Central memory CD8-positive, alpha-beta T cell (primary cell): ENCODE measurements around the gene GABRG3.

Source experiments
- ATAC-seq: fragments of 150-1000 bp; cut with Tn5 transposase; replicated peaks from 2 replicates; pipeline ENCODE4 v1.10.0; 2022; ENCODE audit warnings: mild to moderate bottlenecking, moderate FRiP score, moderate number of reproducible peaks; ENCODE audit not compliant: poor library complexity, severe bottlenecking; ENCODE audit errors: extremely low read depth
- DNase-seq, 2 donors: peaks; one replicate each; pipeline ENCODE4 v3.0.0; 2021; ENCODE audit warnings: low spot score in 2 of 2
- H3K27ac Mint-ChIP-seq: one replicate; pipeline ENCODE4 v1.8.0; 2022; ENCODE audit warnings: low read depth, mild to moderate bottlenecking, moderate library complexity, mixed read lengths
- H3K27me3 Mint-ChIP-seq: one replicate; pipeline ENCODE4 v1.8.0; 2022; ENCODE audit warnings: mixed read lengths
- H3K36me3 Mint-ChIP-seq: one replicate; pipeline ENCODE4 v1.8.0; 2022; ENCODE audit warnings: mild to moderate bottlenecking, moderate library complexity, mixed read lengths; ENCODE audit not compliant: insufficient read depth
- H3K4me1 Mint-ChIP-seq: one replicate; pipeline ENCODE4 v1.8.0; 2022; ENCODE audit warnings: mixed read lengths
- H3K4me3 Mint-ChIP-seq: one replicate; pipeline ENCODE4 v1.8.0; 2022; ENCODE audit warnings: mild to moderate bottlenecking, moderate library complexity, mixed read lengths
- H3K9me3 Mint-ChIP-seq: one replicate; pipeline ENCODE4 v1.8.0; 2022; ENCODE audit warnings: mixed read lengths

Gene GABRG3

GRCh38 chr15:27573805-27574485 lies 603.0 kb downstream of the GABRG3 start:
- DNase-seq = no peak
- peaks cover 1% of the 10 kb centered on the region for H3K36me3 Mint-ChIP-seq

GRCh38 chr15:27574541-27575054 lies 603.6 kb downstream of the GABRG3 start:
- ATAC-seq (no peak), DNase-seq (no peak)
- no peak overlapping the region for H3K27ac Mint-ChIP-seq
- H3K36me3 Mint-ChIP-seq = peaks cover 1% of the 10 kb centered on the region
- H3K4me3 Mint-ChIP-seq = no peak overlapping the region
- no peaks in the 10 kb centered on the region for H3K4me1 Mint-ChIP-seq
- no peaks in the 10 kb centered on the region for H3K27me3 Mint-ChIP-seq
- H3K9me3 Mint-ChIP-seq = peaks cover 11% of the 10 kb centered on the region

More at GRCh38 chr15:27573805-27574485, 603.0 kb downstream of the GABRG3 start:
- ATAC-seq = no peak
- Mint-ChIP-seq H3K9me3 (peaks cover 11% of the 10 kb centered on the region), H3K27me3 (no peaks in the 10 kb centered on the region), H3K4me3 (no peak overlapping the region), H3K27ac (no peak overlapping the region), H3K4me1 (no peaks in the 10 kb centered on the region)

- H3K27me3 Mint-ChIP-seq = no peaks in the 10 kb centered on the region
- peaks cover 11% of the 10 kb centered on the region for H3K9me3 Mint-ChIP-seq
- H3K4me3 Mint-ChIP-seq = no peak overlapping the region
- ATAC-seq (no peak), DNase-seq (no peak)
- H3K36me3 Mint-ChIP-seq = peaks cover 1% of the 10 kb centered on the region
- no peaks in the 10 kb centered on the region for H3K4me1 Mint-ChIP-seq
- H3K27ac Mint-ChIP-seq = no peak overlapping the region
Measured at GRCh38 chr15:27575521-27575920, 604.5 kb downstream of the GABRG3 start.

DNA sequence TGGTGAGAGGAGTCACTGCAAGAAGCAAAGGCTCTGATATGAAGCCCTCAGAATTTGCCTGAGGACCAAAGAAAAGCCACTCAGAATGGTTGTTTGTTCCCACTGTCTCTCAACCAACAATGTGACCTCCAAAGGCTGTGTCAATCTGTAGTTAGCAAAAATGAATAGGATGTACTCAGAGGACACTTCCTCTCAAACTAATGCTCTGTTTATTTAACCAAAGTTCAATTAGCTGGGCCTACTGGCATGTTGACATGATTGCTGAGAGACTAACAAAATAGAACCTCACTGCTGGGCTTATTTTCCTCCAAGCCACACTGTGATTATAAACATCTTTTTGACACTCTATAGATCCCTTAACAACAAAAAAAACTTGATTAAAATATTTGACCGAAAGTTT lies 605.6 kb downstream of the GABRG3 start:
- Mint-ChIP-seq H3K27me3 (no peaks in the 10 kb centered on the region), H3K36me3 (peaks cover 1% of the 10 kb centered on the region), H3K4me3 (no peak overlapping the region), H3K4me1 (no peaks in the 10 kb centered on the region), H3K27ac (no peak overlapping the region), H3K9me3 (peaks cover 11% of the 10 kb centered on the region)
- DNase-seq (no peak), ATAC-seq (no peak)

- Mint-ChIP-seq H3K4me1 (no peaks in the 10 kb centered on the region), H3K36me3 (peaks cover under 1% of the 10 kb centered on the region), H3K27me3 (no peaks in the 10 kb centered on the region), H3K9me3 (peaks cover 10% of the 10 kb centered on the region), H3K4me3 (no peak overlapping the region), H3K27ac (no peak overlapping the region)
- no peak for DNase-seq
- ATAC-seq = no peak
Measured at GRCh38 chr15:27579738-27580137, 608.8 kb downstream of the GABRG3 start.

- H3K4me3 Mint-ChIP-seq = no peak overlapping the region
- H3K36me3 Mint-ChIP-seq = no peaks in the 10 kb centered on the region
- ATAC-seq (no peak), DNase-seq (no peak)
- H3K4me1 Mint-ChIP-seq = no peaks in the 10 kb centered on the region
- H3K27me3 Mint-ChIP-seq = no peaks in the 10 kb centered on the region
- no peaks in the 10 kb centered on the region for H3K9me3 Mint-ChIP-seq
- H3K27ac Mint-ChIP-seq = no peak overlapping the region
Measured at GRCh38 chr15:27582726-27583410, 611.9 kb downstream of the GABRG3 start.

DNA sequence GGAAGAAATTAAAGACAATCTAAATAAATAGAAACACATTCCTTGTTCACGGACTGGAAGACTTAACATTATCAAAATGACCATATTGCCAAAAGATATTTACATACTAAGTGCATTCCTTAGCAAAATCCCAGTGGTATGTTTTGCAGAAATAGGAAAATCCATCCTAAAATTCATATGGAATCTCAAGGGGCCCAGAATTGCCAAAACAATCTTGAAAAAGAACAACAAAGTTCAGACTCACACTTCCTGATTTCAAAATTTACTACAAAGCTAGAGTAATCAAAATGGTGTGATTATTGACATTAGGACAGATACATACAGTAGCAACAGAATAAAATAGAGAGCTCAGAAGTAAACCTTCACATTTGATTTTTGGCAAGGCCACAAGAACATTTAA lies 612.7 kb downstream of the GABRG3 start:
- DNase-seq = no peak
- ATAC-seq = no peak
- no peaks in the 10 kb centered on the region for H3K36me3 Mint-ChIP-seq
- no peak overlapping the region for H3K4me3 Mint-ChIP-seq
- no peaks in the 10 kb centered on the region for H3K27me3 Mint-ChIP-seq
- no peaks in the 10 kb centered on the region for H3K9me3 Mint-ChIP-seq
- no peak overlapping the region for H3K27ac Mint-ChIP-seq
- H3K4me1 Mint-ChIP-seq = no peaks in the 10 kb centered on the region

DNA sequence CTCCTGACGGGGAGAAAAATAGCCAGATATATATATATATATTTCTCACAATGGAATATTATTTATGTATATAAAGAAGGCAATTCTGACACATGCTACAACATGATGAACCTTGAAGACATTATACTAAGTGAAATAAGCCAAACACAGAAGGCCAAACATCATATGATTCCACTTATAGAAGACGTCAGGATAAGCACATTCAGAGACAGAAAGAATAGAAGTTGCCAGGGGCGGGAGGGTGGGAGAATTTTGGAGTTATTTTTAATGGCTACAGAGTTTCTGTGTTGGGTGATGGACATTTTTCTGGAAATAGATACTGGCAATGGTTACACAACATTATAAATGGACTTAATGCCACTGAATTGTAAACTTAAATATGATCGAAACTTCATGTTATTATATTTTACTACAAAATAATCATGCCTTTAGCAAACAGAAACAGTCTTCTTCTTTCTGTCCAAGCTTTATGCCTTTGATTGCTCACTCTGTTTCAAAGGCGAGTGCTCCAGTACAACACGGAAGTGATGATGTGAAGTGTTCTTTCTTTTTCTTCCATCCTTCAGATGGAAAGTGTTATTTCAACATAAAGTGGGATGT lies 614.2 kb downstream of the GABRG3 start:
- H3K36me3 Mint-ChIP-seq = no peaks in the 10 kb centered on the region
- DNase-seq = no peak
- no peak overlapping the region for H3K27ac Mint-ChIP-seq
- H3K9me3 Mint-ChIP-seq = peaks cover 7% of the 10 kb centered on the region
- H3K4me1 Mint-ChIP-seq = no peaks in the 10 kb centered on the region
- no peak for ATAC-seq
- no peak overlapping the region for H3K4me3 Mint-ChIP-seq
- H3K27me3 Mint-ChIP-seq = no peaks in the 10 kb centered on the region

- Mint-ChIP-seq H3K27me3 (no peaks in the 10 kb centered on the region), H3K4me1 (no peaks in the 10 kb centered on the region), H3K4me3 (no peak overlapping the region), H3K27ac (no peak overlapping the region), H3K9me3 (peaks cover 12% of the 10 kb centered on the region), H3K36me3 (no peaks in the 10 kb centered on the region)
- no peak for ATAC-seq
- DNase-seq = no peak
Measured at GRCh38 chr15:27587810-27588209, 616.8 kb downstream of the GABRG3 start.

GRCh38 chr15:27589260-27589659 lies 618.3 kb downstream of the GABRG3 start:
- DNase-seq (no peak), ATAC-seq (no peak)
- Mint-ChIP-seq H3K4me3 (no peak overlapping the region), H3K4me1 (no peaks in the 10 kb centered on the region), H3K27ac (no peak overlapping the region), H3K27me3 (no peaks in the 10 kb centered on the region), H3K36me3 (no peaks in the 10 kb centered on the region), H3K9me3 (peaks cover 18% of the 10 kb centered on the region)

GRCh38 chr15:27589782-27590181 lies 618.8 kb downstream of the GABRG3 start:
- ATAC-seq (no peak), DNase-seq (no peak)
- Mint-ChIP-seq H3K27ac (no peak overlapping the region), H3K4me3 (no peak overlapping the region), H3K4me1 (no peaks in the 10 kb centered on the region), H3K9me3 (peaks cover 18% of the 10 kb centered on the region), H3K36me3 (no peaks in the 10 kb centered on the region), H3K27me3 (no peaks in the 10 kb centered on the region)
